Activated CD4-positive, alpha-beta T cell treated with anti-CD3 and anti-CD28 coated beads, Interleukin-2, amount 10 ng/mL, durations not matched to agents 24 days and 14 days (primary cell): ENCODE measurements around the gene FSHR. TPM values are rescaled to one million over a fixed set of nuclear protein-coding genes. Genes with fewer than 3 reads are reported as not detected.

Experiments
- DNase-seq: peaks from one replicate; pipeline ENCODE4 v3.0.0; 2022
- H3K27ac Mint-ChIP-seq: one replicate; pipeline ENCODE4 v1.8.0; 2022; ENCODE audit warnings: mild to moderate bottlenecking, mixed read lengths
- H3K27me3 Mint-ChIP-seq: one replicate; pipeline ENCODE4 v1.8.0; 2022; ENCODE audit warnings: mixed read lengths
- H3K36me3 Mint-ChIP-seq: one replicate; pipeline ENCODE4 v1.8.0; 2022; ENCODE audit warnings: low read depth, mild to moderate bottlenecking, mixed read lengths
- H3K4me1 Mint-ChIP-seq: one replicate; pipeline ENCODE4 v1.8.0; 2021; ENCODE audit warnings: mixed read lengths
- H3K4me3 Mint-ChIP-seq: one replicate; pipeline ENCODE4 v1.8.0; 2022; ENCODE audit warnings: mild to moderate bottlenecking, moderate library complexity, mixed read lengths
- H3K9me3 Mint-ChIP-seq: one replicate; pipeline ENCODE4 v1.8.0; 2021; ENCODE audit warnings: mixed read lengths
- intact Hi-C: fragments of 100-400 bp; cut with micrococcal nuclease; formaldehyde crosslinking; loops from one replicate; pipeline ENCODE4 v1.15.1; 2023
- total RNA-seq: library from RNA; stranded (reverse); gene quantifications from 2 replicates; pipeline ENCODE4 v1.2.3, GENCODE V29; 2022

FSHR gene
- total RNA-seq, 1 donor from 2014 or later = not detected

DNA sequence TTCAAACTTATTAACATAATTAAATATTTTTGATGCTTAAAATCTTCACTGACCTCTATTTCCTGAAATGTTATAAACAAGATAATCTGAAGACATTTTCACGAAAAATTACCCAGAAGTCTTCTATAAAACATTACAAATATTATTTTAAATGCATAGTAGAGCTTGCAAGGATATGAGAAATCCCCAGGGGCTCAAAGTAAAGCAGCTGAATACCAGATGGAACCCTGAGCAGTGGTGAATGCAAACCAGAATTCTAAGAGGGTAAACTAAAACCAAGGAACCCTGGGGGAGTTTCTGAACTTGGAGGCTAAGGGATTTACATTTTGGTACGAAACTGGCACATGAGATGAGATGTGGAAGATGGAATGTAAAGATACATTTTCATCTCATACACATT is 83.6 kb downstream of the FSHR start:
- Mint-ChIP-seq H3K27me3 (no peaks in the 10 kb centered on the region), H3K4me3 (no peak overlapping the region), H3K36me3 (no peaks in the 10 kb centered on the region), H3K9me3 (no peaks in the 10 kb centered on the region), H3K27ac (no peak overlapping the region), H3K4me1 (no peaks in the 10 kb centered on the region)
- intact Hi-C loops = no loop called here
- DNase-seq = no peak

DNA sequence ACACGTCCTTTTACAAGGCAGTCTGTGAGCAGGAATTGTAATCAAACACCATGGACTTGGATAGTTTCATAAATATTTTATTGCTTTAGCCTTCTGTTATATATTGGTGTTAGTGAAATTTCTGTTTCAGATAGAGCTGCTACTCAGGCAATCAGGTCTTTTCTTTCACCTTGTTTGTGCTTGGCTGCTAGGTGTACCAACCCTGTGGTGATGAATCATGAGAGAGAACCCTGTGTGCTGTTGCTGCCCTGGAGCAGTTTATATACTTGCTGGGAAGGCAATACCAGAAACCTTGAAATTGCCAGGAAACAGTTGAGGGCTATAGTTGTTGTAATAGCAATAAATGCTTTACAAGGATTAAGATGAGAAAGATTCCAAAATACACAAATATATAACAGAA is 84.5 kb downstream of the FSHR start:
- no peaks in the 10 kb centered on the region for H3K4me1 Mint-ChIP-seq
- DNase-seq = no peak
- intact Hi-C loops = no loop called here
- no peaks in the 10 kb centered on the region for H3K36me3 Mint-ChIP-seq
- H3K27me3 Mint-ChIP-seq = no peaks in the 10 kb centered on the region
- no peaks in the 10 kb centered on the region for H3K9me3 Mint-ChIP-seq
- no peak overlapping the region for H3K27ac Mint-ChIP-seq
- H3K4me3 Mint-ChIP-seq = no peak overlapping the region

DNA sequence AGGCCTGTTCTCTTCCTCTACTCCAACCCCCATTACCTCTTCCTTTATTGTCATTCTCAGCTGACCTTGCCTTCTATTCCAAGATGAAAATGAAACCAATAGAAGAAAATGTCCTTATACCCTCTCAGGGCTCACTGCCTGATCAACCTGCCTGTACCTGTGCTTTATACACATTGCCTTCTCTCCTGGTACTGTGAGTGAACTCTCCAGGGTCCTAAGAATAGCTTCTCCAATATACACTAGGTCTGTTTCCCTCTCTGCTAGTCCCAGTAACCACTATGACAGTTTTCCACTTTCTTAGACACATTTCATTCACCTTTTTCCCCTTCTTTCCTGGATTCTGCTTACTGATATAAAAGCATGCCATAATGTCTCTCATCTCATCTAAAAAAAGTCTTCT is 85.7 kb downstream of the FSHR start:
- Mint-ChIP-seq H3K36me3 (no peaks in the 10 kb centered on the region), H3K27me3 (no peaks in the 10 kb centered on the region), H3K4me1 (no peaks in the 10 kb centered on the region), H3K9me3 (no peaks in the 10 kb centered on the region), H3K4me3 (no peak overlapping the region), H3K27ac (no peak overlapping the region)
- intact Hi-C loops = no loop called here
- no peak for DNase-seq

DNA sequence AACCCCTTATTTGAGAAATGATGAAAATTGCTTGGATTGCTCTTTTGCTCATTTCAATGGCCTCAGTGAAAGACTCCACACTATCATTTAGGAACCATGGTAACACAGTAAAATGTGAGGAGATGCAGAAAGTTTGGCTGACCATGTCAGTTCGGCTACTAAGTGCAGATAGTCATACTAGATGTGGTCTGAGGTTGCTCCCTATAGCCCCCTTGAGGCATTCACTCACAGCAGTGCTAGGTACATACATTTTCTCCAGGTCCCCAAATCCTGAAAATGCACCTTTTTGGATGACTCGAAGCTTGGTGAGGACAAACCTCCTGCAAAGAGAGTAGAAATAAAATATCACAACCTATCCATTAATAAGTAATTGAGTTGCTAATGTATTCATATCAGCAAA is 86.3 kb downstream of the FSHR start:
- intact Hi-C loops = no loop called here
- Mint-ChIP-seq H3K4me1 (no peaks in the 10 kb centered on the region), H3K27me3 (no peaks in the 10 kb centered on the region), H3K4me3 (no peak overlapping the region), H3K27ac (no peak overlapping the region), H3K9me3 (no peaks in the 10 kb centered on the region), H3K36me3 (no peaks in the 10 kb centered on the region)
- no peak for DNase-seq

DNA sequence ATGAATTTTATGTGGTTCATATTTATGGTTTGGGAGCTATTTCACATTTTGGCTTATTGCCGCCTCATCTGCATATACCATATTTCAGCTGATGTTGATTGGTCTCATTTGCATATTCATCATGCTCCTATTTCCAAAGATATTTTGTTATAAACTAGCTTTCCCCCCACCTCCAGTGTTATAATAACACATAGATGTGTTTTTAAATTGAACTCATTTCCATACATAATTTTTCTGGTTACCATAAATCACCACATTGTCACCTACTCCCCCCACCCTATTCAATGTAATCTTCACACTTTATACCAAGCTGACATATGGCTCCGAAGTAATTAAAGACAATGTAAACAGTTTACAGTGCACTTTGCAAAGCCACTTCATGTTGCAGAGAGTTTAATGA is 101.2 kb downstream of the FSHR start:
- peaks cover 5% of the 10 kb centered on the region for H3K9me3 Mint-ChIP-seq
- intact Hi-C loops = no loop called here
- no peak overlapping the region for H3K27ac Mint-ChIP-seq
- no peaks in the 10 kb centered on the region for H3K36me3 Mint-ChIP-seq
- no peak for DNase-seq
- H3K4me3 Mint-ChIP-seq = no peak overlapping the region
- H3K27me3 Mint-ChIP-seq = no peaks in the 10 kb centered on the region
- H3K4me1 Mint-ChIP-seq = no peaks in the 10 kb centered on the region

DNA sequence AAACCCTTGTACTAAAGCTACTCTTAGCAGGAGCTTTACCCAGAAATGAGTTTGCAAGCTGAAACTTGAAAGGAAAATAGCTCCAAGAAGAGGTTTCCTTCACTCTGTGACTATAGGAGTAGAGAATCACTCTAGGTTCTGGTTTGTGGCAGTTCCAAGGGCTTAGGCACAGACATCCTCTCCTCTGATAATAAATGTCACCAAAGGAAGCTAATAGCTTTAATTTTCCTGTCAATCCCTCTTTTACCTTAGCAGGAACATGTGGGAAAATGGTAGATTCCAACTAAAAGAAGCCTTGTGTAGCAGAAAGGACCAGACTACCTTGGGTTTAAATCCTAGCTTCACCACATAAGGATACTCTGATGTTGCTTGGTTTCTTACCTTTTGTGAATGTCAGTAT is 104.0 kb downstream of the FSHR start:
- H3K27ac Mint-ChIP-seq = no peak overlapping the region
- no peaks in the 10 kb centered on the region for H3K27me3 Mint-ChIP-seq
- H3K4me1 Mint-ChIP-seq = no peaks in the 10 kb centered on the region
- DNase-seq = no peak
- H3K36me3 Mint-ChIP-seq = no peaks in the 10 kb centered on the region
- H3K4me3 Mint-ChIP-seq = no peak overlapping the region
- H3K9me3 Mint-ChIP-seq = no peaks in the 10 kb centered on the region
- intact Hi-C loops = no loop called here

DNA sequence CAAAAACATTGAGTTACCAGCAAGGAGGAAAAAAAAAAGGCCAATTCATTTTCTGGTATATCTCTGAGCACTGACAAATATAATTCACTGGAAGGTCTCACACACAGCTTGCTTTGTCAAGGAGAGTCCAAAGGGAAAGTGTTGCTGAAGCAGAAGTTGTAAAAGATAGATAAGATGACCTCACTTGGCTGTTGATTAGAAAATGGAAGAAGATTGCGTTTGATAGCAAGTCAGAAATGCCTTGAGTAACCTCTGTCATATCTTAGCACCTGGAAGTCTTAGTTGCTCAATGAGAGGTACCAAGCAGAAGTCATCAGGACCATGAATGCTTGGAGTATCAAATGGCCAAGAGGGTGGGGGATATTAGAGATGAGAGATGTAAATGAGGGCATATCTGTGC is 105.2 kb downstream of the FSHR start:
- Mint-ChIP-seq H3K4me3 (no peak overlapping the region), H3K27ac (no peak overlapping the region), H3K9me3 (no peaks in the 10 kb centered on the region), H3K36me3 (no peaks in the 10 kb centered on the region), H3K4me1 (no peaks in the 10 kb centered on the region), H3K27me3 (no peaks in the 10 kb centered on the region)
- no peak for DNase-seq
- intact Hi-C loops = no loop called here

DNA sequence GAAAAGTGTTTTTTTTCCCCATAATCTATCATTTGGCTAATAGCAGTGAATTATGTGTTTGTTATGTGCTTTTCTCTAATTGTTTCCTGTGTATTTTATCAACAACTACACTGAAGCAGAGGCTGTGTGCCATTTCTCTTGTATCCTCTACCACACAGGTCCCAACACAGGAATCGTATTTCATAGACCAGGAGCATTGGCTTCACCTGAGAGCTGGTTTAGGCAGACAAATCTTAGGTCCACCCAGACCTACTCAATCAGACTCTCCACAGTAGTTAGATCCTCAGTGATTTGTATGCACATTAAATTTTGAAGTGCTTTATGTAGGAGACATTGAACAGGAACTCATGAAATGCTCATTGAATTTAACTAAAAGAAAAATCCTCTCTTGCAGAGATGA is 109.2 kb downstream of the FSHR start:
- H3K27me3 Mint-ChIP-seq = no peaks in the 10 kb centered on the region
- intact Hi-C loops = no loop called here
- H3K27ac Mint-ChIP-seq = no peak overlapping the region

DNA sequence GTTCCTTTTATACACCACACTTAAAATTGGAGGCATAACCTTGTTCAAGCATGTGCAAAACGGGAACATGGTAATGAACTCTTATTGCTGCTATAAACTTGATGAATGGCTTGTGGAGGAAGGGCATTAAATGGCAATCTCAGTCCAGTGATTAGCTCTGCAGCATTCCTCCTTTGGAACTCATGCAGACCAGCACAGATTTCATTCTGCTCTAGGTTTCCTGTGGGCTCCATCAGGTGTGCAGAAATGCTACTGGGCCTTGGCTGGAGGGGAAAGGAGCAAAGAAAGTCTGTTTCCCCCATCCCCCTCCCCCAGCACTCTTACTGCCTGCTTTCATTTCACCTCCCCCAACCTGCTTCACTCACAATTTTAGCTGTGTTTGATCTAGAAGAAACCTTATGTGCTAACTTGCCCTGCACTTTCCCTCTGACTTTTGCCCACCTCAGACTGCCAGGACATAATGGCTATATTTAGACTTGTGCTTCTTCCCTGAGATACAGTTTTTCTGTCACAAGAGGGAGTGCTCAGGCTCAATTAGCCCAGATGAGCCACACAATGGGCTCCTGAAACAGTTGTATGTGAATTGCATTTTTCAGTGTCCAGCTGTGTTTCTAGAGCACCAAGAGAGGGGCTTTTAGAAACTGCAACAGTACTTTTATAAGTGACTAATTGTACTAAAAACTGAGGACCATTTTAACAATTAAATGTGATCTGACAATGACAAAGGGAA is 109.8 kb downstream of the FSHR start:
- Mint-ChIP-seq H3K27me3 (no peaks in the 10 kb centered on the region), H3K9me3 (no peaks in the 10 kb centered on the region), H3K27ac (no peak overlapping the region), H3K36me3 (no peaks in the 10 kb centered on the region), H3K4me1 (no peaks in the 10 kb centered on the region), H3K4me3 (no peak overlapping the region)
- intact Hi-C loops = no loop called here
- DNase-seq = no peak

More for the DNA sequence above, 109.2 kb downstream of the FSHR start:
- no peaks in the 10 kb centered on the region for H3K4me1 Mint-ChIP-seq
- no peak overlapping the region for H3K4me3 Mint-ChIP-seq
- no peaks in the 10 kb centered on the region for H3K9me3 Mint-ChIP-seq
- DNase-seq = no peak
- no peaks in the 10 kb centered on the region for H3K36me3 Mint-ChIP-seq

DNA sequence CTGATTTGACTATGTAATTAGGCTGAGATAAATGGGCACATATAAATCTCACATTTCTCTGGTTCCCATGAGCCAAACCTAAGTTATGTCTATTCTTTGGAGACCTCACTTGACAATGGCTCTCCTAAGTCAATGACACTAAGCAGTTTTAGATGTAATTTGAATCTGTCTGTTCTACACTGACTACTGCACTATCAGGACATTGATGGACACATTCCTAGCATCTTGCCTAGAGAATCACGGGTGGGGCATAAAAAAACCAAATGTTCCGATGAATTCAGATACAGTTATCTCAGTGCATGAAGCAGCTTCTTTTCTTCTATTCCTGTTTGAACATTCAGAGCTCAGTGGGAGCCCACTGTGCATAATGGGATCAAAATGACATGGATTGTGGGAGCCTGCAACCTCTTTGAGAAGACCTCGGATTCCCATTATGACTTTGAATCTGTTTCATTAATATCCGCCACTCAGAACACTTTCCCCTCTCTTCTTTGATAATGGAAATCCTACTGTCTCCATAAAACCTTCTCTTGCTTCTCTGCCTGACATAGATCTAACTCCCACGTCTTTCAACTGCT is 110.8 kb downstream of the FSHR start:
- intact Hi-C loops = no loop called here
- Mint-ChIP-seq H3K9me3 (no peaks in the 10 kb centered on the region), H3K27ac (no peak overlapping the region), H3K27me3 (no peaks in the 10 kb centered on the region), H3K4me1 (no peaks in the 10 kb centered on the region), H3K36me3 (no peaks in the 10 kb centered on the region), H3K4me3 (no peak overlapping the region)
- DNase-seq = no peak

DNA sequence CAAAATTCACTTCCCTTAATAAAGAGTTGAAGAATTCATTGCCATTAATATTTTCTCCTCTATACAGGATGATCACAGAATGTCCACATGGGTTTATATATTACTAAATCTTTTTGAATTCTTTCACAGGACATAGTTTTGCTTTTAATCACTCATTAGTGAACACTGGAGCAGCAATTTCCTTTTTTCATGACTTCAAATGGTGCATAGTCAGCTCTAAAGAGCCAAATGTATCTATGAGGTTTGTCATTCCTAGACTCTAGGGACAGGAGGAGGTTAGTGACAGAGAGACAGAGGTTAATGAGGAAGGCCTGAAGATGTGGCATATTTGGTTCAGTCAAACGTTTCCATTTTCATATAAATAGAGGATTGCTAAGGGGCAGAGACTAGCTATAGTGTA is 111.8 kb downstream of the FSHR start:
- no peak overlapping the region for H3K4me3 Mint-ChIP-seq
- no peaks in the 10 kb centered on the region for H3K4me1 Mint-ChIP-seq
- H3K27me3 Mint-ChIP-seq = no peaks in the 10 kb centered on the region
- H3K27ac Mint-ChIP-seq = no peak overlapping the region
- intact Hi-C loops = no loop called here
- H3K36me3 Mint-ChIP-seq = no peaks in the 10 kb centered on the region
- DNase-seq = no peak
- no peaks in the 10 kb centered on the region for H3K9me3 Mint-ChIP-seq

DNA sequence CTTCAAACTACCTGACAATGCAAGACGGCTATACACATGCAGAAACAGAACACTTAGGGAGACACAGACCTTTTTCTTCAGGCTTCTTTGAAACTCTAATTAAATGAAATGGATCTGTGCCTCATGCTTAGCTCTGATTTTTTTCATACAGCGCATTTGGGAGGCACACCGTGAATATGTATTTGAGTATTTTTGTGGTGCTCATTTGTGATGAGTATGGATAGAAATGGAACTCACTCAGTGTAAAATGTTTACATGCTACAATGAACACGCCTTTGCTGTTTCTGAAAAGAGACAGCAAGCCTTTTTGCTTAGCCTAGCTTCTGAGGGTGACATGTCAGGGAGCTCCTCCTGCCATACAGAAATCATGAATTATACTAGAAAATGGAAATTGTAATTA is 113.3 kb downstream of the FSHR start:
- Mint-ChIP-seq H3K4me1 (no peaks in the 10 kb centered on the region), H3K4me3 (no peak overlapping the region), H3K27me3 (no peaks in the 10 kb centered on the region), H3K36me3 (no peaks in the 10 kb centered on the region), H3K9me3 (no peaks in the 10 kb centered on the region), H3K27ac (no peak overlapping the region)
- no peak for DNase-seq
- intact Hi-C loops = no loop called here

DNA sequence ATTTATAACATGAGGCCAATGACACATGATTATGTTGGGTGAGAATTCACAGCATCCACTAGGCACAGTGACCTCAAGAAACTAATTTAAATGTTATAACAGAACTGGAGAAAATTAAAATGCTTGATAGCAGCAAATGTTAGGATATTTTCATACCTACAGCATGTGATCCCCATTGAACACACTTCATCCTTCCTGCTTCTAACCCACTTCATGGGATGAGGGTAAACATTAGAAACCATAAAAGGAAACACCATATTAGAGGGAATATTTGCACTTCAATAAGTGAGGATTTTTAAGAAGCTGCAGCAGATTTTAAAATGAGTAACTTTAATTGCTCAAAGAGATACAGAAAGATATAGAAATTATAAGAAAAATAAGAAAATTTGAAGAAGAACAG is 117.1 kb downstream of the FSHR start:
- no peak overlapping the region for H3K4me3 Mint-ChIP-seq
- intact Hi-C loops = no loop called here
- no peak for DNase-seq
- no peaks in the 10 kb centered on the region for H3K4me1 Mint-ChIP-seq
- H3K36me3 Mint-ChIP-seq = no peaks in the 10 kb centered on the region
- H3K9me3 Mint-ChIP-seq = no peaks in the 10 kb centered on the region
- H3K27me3 Mint-ChIP-seq = no peaks in the 10 kb centered on the region
- no peak overlapping the region for H3K27ac Mint-ChIP-seq

DNA sequence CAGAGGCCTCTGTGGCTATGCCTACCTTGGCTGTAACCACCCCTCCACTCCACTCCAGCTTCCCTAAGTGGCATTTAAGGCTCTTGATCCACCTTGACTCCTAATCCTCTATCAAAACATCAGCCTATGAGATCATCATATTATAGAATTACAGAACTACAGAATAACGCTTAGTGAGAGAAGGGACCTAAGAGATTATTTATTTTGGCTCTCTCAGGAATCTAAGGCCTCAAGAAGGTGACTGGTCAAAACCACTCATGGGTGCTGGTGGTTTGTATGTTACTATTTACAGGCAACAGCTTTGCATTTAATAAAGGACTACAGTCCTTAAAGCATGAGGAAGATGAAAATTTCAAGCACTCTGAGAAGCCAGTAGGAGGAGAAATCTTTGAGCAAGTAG is 118.8 kb downstream of the FSHR start:
- Mint-ChIP-seq H3K27me3 (no peaks in the 10 kb centered on the region), H3K9me3 (no peaks in the 10 kb centered on the region), H3K4me3 (no peak overlapping the region), H3K27ac (no peak overlapping the region), H3K36me3 (no peaks in the 10 kb centered on the region), H3K4me1 (no peaks in the 10 kb centered on the region)
- intact Hi-C loops = no loop called here
- DNase-seq = no peak
